Heart right ventricle (tissue), 16 donors: ENCODE measurements around the gene HES4. TPM values are rescaled to one million over a fixed set of nuclear protein-coding genes. Genes with fewer than 3 reads are reported as not detected.

ENCODE experiments used
- ATAC-seq, 8 donors: fragments of 200-7000 bp; cut with Tn5 transposase; one replicate each; pipeline ENCODE4 v1.9.1; 2020; ENCODE audit warnings: mild to moderate bottlenecking in 8 of 8, moderate library complexity in 8 of 8, moderate number of reproducible peaks in 1 of 8
- DNase-seq, 2 donors: peaks; one replicate each; pipeline ENCODE4 v3.0.0-alpha.2; 2020
- H3K27ac ChIP-seq, 10 donors: fragments of 200-600 bp; sonication (generic) in 2 of 10; one replicate each; pipeline versions ENCODE4 v1.5.0 to v1.8.0; 2020 to 2022; ENCODE audit warnings: mild to moderate bottlenecking in 3 of 10
- H3K27me3 ChIP-seq, 7 donors: fragments of 200-600 bp; one replicate each; pipeline ENCODE4 v1.8.0; 2021 to 2022; ENCODE audit warnings: mild to moderate bottlenecking in 2 of 7
- H3K36me3 ChIP-seq, 9 donors: fragments of 200-600 bp; sonication (generic) in 1 of 9; one replicate each; pipeline versions ENCODE4 v1.5.0 to v1.8.0; 2020 to 2022; ENCODE audit warnings: mild to moderate bottlenecking in 2 of 9
- H3K4me1 ChIP-seq, 9 donors: fragments of 200-600 bp; sonication (generic) in 1 of 9; one replicate each; pipeline versions ENCODE4 v1.5.0 to v1.8.0; 2020 to 2022; ENCODE audit warnings: mild to moderate bottlenecking in 4 of 9
- H3K4me3 ChIP-seq, 10 donors: fragments of 200-600 bp; sonication (generic) in 2 of 10; one replicate each; pipeline versions ENCODE4 v1.5.0 to v1.8.0; 2020 to 2022; ENCODE audit warnings: mild to moderate bottlenecking in 7 of 10, moderate library complexity in 2 of 10
- H3K9me3 ChIP-seq, 11 donors: fragments of 200-600 bp in 10 of 11; sonication (generic) in 2 of 11; one replicate each; pipeline versions ENCODE4 v1.5.0 to v1.8.0; 2013 to 2022; ENCODE audit warnings: mild to moderate bottlenecking in 2 of 11, control low read depth in 1 of 11, moderate library complexity in 1 of 11
- WGBS, 2 donors: extraction: QIAGEN DNeasy Blood & Tissue Kit; methylation state at CpG; one replicate each; pipeline ENCODE4 v1.1.7; 2013; ENCODE audit warnings: inconsistent platforms in 1 of 2; 5-methylcytosine and 5-hydroxymethylcytosine counted together
- intact Hi-C, 10 donors: fragments of 100-400 bp; cut with DNase I; formaldehyde crosslinking; loops; one replicate each; pipeline versions ENCODE4 v1.11.1 to v1.14.2; 2022
- polyA plus RNA-seq, 2 donors: library from polyadenylated mRNA; stranded (reverse); fragments of 200-250 nt; gene quantifications; one replicate each; pipeline ENCODE4 v1.2.3, GENCODE V29; 2013
- total RNA-seq, 10 donors: library from RNA; stranded (reverse); fragmentation: NEBNext Ultra II Directional in 3 of 10; extraction: Animal tissue kit (Norgen Biotek cat#: 25700) in 3 of 10; gene quantifications; one replicate each; pipeline versions ENCODE4 v1.2.1 to v1.2.4, GENCODE V29; 2021 to 2023
- TF ChIP-seq, protein P1 (sequence below), 9 donors: fragments of 200-600 bp; sonication (generic) in 2 of 9; IDR thresholded peaks; one replicate each; pipeline versions ENCODE4 v1.5.0 to v1.8.0; 2021 to 2022; ENCODE audit warnings: antibody characterized with exemption in 9 of 9, mild to moderate bottlenecking in 5 of 9, moderate library complexity in 1 of 9
- donor health status: Arrhythmogenic right ventricular cardiomyopathy.
- donor health status: ischemic (EF 13 %, LVEDD 7.1; RV severe dilation, severe dysfunction).
- donor health status: healthy with polysubstance abuse.
- donor health status: DM: no; HTN: yes; CAD: no.
- donor health status: DM: no; HTN: no; CAD: no.
- donor health status: ischemic (EF 25% LVEDD 6.9; RV normal size, moderate dysfunction).
- donor health status: ischemic (EF 25% LVEDD 5.7; RV mildly dilated, moderate dysfunction).
- donor health status: healthy.
- donor health status: DM: yes; HTN: yes; CAD: no.
- donor health status: Ischemic cardiomyopathy.
- donor health status: ischemic (EF 35%, LVEDD 5.7; RV mildly dilated, moderate dysfunction).
- donor health status: nonischemic (EF 11% LVEDD 7.7; RV severe dilation, severe dysfunction).
- donor health status: DM: yes; HTN: yes; CAD: no.
- donor health status: PGD.
- donor health status: ischemic (EF 29% LVEDD 5.4; RV normal size, mild dysfunction).
- donor health status: nonischemic (EF 23%, LVEDD 6.1; RV moderate dilation, normal function).

The HES4 gene
- total and polyA plus RNA-seq, 12 donors, result 28.5 to 78.1 (median 45.1) TPM

DNA sequence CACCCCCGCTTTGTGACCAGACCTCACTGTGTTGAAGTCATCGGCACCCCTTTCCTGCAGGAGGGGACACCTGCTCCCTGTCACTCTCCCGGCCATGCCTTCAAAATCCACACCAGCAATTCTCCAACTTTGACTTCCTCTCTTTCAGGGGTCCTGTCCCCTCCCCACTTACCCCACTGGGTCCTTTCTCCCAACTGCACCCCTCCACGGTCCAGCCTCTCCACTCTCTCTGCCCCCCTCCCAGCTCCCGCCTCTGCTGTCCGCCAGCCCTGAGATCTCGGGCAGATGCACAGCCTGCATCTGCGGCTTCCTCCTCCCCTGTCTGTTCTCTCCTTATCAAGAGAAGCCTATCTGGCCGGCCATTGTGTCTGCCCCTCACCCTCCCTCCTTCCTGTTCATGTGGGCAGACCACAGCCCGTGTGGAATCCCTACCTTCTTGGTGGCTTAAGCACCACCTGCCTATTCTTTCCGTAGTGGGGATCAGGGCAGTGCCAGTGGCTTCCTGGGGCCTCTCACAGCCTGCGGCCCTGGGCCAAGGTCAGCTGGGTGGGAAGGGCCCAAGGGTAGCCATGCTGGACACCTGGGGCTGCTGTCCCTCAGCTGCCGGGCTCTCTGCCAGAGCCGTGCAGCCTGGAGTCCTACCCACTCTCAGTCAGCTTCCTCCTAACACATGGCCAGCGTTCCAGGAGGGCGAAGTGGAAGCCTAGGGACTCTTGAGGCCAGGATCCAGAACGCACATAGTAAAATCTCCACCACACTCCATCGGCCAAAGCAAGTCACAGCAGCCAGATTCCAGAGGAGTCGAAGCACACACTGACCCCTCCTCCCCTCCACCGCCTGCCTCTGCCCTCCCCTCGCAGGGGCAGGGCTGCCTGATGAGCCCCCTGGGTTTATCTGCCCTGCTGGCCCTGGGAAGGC lies 5.1 kb upstream of the HES4 start:
- H3K9me3 ChIP-seq, result no peaks in the 10 kb centered on the region
- H3K27ac ChIP-seq, result peak overlapping the region in 7 of 10 donors; percentile 34 to 72 (median 56)
- ATAC-seq (peak in 6 of 8 donors; percentile 7 to 50 (median 26)), DNase-seq (no peak)
- H3K4me1 ChIP-seq, result peaks cover 14 to 51% (median 28%) of the 10 kb centered on the region in 9 donors
- peaks cover 0 to 9% (median 0%) of the 10 kb centered on the region in 9 donors for H3K36me3 ChIP-seq
- TF ChIP-seq, protein P1, sequence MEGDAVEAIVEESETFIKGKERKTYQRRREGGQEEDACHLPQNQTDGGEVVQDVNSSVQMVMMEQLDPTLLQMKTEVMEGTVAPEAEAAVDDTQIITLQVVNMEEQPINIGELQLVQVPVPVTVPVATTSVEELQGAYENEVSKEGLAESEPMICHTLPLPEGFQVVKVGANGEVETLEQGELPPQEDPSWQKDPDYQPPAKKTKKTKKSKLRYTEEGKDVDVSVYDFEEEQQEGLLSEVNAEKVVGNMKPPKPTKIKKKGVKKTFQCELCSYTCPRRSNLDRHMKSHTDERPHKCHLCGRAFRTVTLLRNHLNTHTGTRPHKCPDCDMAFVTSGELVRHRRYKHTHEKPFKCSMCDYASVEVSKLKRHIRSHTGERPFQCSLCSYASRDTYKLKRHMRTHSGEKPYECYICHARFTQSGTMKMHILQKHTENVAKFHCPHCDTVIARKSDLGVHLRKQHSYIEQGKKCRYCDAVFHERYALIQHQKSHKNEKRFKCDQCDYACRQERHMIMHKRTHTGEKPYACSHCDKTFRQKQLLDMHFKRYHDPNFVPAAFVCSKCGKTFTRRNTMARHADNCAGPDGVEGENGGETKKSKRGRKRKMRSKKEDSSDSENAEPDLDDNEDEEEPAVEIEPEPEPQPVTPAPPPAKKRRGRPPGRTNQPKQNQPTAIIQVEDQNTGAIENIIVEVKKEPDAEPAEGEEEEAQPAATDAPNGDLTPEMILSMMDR (IDR thresholded peaks at IDR 0.05), result no peak
- H3K4me3 ChIP-seq, result no peak overlapping the region
- intact Hi-C loops, result no loop called here
- peaks cover 0 to 59% (median 0%) of the 10 kb centered on the region in 7 donors for H3K27me3 ChIP-seq
- WGBS, 2 donors, result 17 to 20% methylated on average over 21 of the region's 21 CpGs

DNA sequence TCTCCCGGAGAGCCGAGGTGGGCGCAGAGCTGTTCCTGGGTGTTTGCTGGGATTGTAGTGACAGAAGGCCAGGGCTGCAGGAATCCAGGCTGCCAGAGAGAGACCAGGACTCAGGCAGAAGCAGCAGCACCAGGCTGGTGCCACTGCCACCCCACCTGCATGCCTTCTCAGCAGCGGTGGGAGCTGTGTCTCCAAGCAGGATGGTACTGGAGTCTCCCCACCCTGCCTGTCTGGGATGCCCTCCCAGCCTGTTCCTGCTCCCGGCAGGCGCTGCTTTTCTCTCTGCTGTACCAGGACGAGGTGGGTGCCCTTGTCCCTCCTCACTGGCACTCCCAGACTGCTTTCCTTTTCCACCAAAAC lies 4.5 kb upstream of the HES4 start:
- DNase-seq (no peak), ATAC-seq (no peak)
- H3K4me3 ChIP-seq, result no peak overlapping the region
- H3K36me3 ChIP-seq, result peaks cover 0 to 9% (median 0%) of the 10 kb centered on the region in 9 donors
- peak overlapping the region in 2 of 10 donors; percentile 60 to 72 for H3K27ac ChIP-seq
- H3K9me3 ChIP-seq, result no peaks in the 10 kb centered on the region
- 55% methylated on average over 7 of the region's 7 CpGs for WGBS, 2 donors
- intact Hi-C loops, result no loop called here
- peaks cover 14 to 51% (median 31%) of the 10 kb centered on the region in 9 donors for H3K4me1 ChIP-seq
- peaks cover 0 to 65% (median 0%) of the 10 kb centered on the region in 7 donors for H3K27me3 ChIP-seq
- TF ChIP-seq, protein P1 (IDR thresholded peaks at IDR 0.05), result no peak

DNA sequence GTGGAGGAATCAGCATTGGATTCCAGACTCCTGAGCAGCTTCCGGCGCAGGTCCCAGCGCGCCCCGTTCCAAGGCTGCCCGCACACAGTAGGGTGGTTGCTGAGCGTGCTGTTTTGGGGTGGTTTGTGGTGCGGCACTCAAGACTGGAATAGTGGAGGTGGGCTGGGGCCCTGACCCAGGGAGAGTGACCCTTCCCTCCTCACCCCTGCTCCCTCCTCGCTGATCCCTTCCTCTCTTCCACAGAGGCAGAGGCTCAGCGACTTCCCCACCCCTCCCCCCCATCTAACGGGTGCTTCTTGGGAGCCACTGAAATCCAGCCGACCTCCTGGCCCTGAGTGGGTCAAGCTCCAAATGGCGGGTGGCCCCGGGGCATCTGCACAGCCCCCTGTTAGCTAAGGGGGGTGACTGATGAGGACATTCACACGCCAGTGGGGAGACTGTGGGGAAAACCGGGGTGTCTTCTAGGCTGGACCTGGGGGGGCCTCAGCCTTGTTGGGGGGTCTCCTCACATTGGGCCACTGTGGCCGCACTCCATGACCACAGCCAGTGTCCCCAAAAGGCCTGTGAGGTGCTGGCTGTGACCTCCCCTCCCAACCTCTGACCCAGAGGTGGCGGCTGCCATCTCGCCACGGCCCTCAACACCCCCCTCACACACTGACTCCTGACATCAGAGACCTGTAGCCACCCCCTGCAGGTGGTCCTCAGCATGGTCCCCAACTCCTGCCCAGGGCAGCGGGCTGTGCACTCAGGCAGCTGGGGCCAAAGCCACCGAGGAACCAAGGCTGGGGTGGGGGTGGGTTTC lies 3.9 kb upstream of the HES4 start:
- peaks cover 14 to 51% (median 31%) of the 10 kb centered on the region in 9 donors for H3K4me1 ChIP-seq
- no peak for ATAC-seq
- H3K9me3 ChIP-seq, result no peaks in the 10 kb centered on the region
- H3K4me3 ChIP-seq, result no peak overlapping the region
- peaks cover 0 to 71% (median 0%) of the 10 kb centered on the region in 7 donors for H3K27me3 ChIP-seq
- H3K27ac ChIP-seq, result no peak overlapping the region
- intact Hi-C loops, result no loop called here
- H3K36me3 ChIP-seq, result peaks cover 0 to 9% (median 0%) of the 10 kb centered on the region in 9 donors
- no peak for DNase-seq
- 87 to 88% methylated on average over 21 to 22 of the region's 22 CpGs for WGBS, 2 donors
- TF ChIP-seq, protein P1 (IDR thresholded peaks at IDR 0.05), result no peak
